T47D (cell line): ENCODE data around the gene DAB2IP.

Source experiments
- DNase-seq, 2 experiments: peaks; one replicate each; pipeline versions ENCODE4 v3.0.0 to v3.0.0-alpha.2; 2011 to 2012; ENCODE audit warnings: low read depth in 1 of 2, low spot score in 1 of 2
- JUND ChIP-seq: IDR thresholded peaks from 2 replicates; pipeline ENCODE4 v1.6.1; 2012; ENCODE audit warnings: low read depth
- in situ Hi-C: cut with HindIII; loops from 2 replicates; pipeline ENCODE4 v1.10.0; 2016; ENCODE audit warnings: low sequenced_read_pairs, low pct_unique_long_range_greater_than_20kb

DAB2IP gene

DNA sequence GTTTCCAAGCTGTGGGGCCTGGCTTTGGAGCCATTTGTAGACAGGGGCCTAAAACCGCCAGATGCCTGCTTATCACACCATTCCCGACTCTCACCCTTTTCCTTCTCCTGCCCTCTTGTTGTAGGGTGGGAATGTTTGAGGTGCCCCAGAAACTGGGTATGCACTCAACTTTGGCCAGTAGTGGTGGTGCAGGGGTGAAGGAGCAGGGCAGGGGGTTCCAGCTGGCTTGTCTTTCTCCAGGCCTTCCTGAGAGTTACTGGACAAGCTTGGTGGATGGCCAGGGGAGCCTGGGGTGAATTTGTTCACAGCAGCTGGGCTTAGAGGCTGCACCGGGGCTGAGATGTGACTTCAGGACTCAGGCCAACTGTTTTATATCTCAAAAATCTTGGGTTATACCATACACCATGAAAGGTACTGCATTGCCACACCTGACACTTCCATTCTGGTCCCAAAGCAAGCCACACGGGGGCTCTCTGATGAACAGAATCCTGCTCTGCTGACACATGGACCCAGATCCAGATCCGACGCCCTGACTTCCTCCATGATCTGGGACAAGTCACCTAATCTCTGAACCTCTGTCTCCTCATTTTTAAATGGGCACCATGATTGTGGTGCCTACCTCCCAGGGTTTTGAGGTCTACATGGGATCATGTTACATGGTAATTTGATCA lies 62.1 kb downstream of the DAB2IP start:
- TF ChIP-seq JUND = no peak
- in situ Hi-C loops = no loop called here
- DNase-seq = no peak

DNA sequence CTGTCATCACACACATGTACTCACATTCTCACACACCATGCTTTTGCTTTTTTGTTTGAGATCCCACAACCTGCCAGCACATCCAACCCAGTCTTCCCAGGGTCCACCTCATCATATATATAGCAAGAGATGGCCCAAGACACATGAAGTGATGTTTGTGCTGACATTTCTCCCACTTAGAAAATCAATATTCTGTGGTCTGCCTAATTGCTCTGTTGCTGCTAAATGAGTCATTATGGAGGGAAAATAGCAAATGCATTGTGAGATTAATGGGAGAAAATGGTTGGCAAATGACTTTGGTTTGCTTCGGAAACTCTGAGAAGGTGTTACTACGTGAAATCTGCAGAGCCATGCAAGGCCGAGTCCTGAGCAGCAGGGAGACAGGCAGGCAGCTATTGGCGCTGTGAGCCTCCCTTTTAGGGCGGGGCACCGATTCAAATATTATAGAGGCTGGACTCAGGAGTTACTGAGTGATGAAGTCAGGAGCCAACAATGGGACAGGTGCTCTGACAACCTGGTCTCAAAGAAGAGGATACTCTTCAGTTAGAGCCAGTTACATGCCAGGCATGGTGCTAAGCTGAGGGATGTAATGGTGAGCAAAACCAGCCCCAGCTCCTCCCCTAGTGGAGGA lies 62.8 kb downstream of the DAB2IP start:
- TF ChIP-seq JUND = no peak
- DNase-seq = no peak
- in situ Hi-C loops = no loop called here

DNA sequence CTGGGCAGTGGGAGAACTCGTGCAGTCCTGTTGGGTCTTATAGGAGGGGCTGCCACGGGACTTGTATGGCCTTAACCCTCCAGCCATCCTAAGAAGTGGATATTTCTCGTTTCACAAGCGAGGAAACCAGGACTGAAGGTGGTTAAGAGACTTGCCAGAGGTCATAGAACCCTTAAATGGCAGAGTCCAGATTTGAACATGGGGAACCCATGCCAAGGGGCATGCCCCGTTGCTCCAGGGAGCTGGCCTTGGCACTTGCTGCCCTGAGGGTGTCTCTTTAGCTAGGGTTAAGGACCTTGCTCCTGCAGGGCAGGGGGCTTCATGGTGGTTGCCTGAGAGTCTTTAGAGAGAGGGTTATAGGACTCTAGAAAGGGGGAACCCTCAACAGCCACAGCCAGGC lies 63.4 kb downstream of the DAB2IP start:
- TF ChIP-seq JUND = no peak
- DNase-seq = no peak
- in situ Hi-C loops = no loop called here

DNA sequence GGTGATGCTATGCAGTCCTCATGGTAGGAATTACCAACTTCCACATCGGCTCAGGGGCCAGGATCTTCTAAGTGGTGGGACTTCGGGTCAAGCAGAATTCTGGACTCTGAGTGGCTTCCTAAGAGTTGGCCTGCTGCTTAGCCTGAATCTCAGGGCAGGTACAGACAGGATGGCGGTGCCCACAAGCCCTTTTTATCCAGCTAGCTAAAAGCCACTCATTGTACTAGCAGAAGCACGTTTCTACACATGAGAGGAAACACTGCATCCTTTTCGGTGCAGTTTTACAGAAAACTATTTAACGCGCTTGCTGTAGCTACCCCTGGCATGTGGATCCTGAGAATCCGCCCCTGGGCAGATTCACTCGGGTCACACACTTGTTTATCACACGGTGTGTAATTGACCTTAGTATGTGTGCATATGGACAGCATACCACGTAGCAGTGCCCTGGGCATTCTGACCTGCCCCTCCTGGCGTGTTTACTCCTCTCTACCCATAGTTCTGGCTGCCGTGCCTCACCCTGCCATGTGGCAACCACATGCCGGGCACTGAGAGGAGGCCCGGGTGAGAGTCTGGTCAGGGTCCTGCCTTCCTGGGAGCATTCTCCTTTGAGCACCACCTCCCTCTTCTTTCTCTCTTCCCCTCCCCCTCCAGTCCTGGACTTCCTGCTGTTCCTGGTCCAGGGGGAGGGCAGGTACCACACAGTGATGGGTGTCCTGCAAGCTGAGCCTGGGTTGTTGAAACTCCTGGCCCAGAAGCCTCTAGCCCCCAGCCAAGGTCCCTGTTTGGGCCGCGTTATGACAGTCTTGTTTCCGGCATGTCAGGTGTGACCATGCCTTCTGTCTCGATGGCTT lies 65.9 kb downstream of the DAB2IP start:
- no peak for TF ChIP-seq JUND
- in situ Hi-C loops = no loop called here
- DNase-seq = peak in 1 of 2 experiments; percentile 66

DNA sequence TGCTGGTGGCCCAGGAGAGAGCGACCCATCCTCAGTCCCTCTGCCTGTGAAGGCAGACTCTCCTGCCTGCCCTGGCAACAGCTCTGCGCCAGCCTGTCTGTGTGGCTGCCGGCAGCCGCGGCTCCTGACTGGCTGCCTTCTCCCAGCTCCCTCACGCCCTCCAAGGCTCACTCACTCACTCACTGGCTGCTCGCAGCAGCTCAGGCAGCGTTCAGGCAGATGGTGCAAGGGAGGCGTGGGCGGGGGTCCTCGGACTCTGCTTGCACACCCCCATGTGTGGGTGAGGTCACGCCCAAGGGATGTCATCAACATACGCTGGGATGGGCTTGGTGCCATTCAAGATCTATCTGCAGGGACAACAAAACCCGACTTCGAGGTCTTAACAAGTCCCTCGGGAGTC lies 66.7 kb downstream of the DAB2IP start:
- no peak for TF ChIP-seq JUND
- DNase-seq = no peak
- in situ Hi-C loops = no loop called here

DNA sequence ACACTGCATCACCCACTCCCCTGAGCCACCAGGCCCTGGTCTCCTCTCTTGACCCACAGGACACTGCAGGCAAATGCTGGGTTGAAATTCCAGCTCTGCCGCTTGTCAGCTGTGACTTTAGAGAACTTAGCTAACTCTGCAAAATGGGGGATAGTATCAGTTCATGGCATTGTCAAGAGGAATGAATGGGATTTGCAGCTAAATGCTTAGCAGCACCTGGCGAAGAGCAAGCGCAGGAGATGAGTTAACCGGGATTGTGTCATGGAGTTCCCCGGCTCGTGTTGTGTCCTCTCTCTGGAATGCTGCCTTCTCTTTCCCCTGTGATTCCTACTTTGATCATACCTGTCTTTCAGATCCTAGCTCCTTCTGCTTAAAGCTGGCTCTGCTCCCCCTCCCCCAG lies 67.1 kb downstream of the DAB2IP start:
- in situ Hi-C loops = no loop called here
- no peak for DNase-seq
- no peak for TF ChIP-seq JUND

DNA sequence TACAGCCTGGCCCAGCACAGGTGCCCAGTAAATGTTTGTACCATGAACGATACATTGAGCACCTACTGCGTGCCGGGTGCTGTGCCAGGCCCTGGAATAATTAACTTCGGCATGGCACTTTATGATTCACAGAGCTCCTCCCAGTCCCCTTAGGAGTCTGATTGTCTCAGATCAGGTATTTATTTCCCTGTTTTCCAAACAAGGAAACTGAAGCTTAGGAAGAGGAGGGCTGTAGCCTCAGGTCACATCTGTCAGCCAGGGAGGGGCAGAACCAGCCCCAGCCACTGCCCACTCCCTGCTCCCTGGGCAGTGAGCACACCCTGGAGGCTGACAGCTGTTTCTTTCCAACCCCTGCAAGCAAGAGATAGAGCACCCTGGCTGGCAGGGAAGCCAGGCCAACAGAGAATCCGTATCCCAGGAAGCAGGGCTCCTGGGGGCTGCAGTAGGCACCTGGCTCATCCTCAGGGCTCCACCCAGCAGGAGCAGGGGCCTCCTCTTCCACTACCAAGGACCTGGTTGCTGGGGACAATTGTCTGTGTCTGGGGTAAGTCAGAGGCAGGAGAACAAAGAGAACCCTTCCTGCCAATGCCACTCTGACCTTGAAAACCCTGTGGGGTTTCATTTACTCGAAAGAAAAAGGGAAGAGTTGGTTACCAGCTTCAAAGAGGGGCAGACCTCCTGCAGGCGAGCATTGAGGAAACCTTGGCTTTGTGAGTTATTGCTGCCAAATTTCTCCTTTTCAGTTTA lies 69.0 kb downstream of the DAB2IP start:
- DNase-seq = no peak
- in situ Hi-C loops = no loop called here
- no peak for TF ChIP-seq JUND

DNA sequence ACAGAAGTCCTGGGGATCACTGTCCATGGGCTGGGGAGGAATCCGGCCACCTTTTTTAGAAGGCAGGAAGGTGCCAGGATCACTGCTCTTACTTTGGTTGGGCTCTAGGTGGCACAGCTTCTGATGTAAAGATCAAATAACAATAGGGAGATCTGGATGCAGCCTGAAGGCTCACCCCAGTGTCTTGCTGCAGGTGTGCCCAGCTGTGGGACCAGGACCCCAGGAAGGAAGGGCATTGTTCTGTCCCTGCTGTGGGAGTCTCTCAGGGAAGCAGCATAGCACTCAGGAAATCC lies 69.6 kb downstream of the DAB2IP start:
- in situ Hi-C loops = no loop called here
- no peak for TF ChIP-seq JUND
- peak; percentile 57 to 71 for DNase-seq

DNA sequence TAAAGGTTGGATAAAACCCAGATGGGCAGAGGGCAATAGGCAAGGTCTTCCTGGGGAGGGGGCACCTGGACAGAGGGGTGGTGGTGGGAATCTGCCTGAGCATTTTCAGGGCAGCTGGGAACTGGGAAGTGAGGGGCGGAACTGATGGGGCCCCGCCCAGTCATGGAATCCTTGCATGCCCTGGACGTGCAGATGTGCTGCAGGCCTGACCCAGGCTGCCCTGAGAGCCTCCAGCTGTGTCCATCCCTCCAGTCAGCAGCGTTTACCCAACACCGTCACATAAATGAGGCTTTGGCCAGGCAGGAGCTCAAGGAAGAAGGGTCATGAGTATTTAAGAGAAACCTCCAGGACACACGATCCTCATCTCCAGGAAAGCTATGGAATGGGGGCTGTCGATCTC lies 70.3 kb downstream of the DAB2IP start:
- in situ Hi-C loops = no loop called here
- no peak for DNase-seq
- no peak for TF ChIP-seq JUND

DNA sequence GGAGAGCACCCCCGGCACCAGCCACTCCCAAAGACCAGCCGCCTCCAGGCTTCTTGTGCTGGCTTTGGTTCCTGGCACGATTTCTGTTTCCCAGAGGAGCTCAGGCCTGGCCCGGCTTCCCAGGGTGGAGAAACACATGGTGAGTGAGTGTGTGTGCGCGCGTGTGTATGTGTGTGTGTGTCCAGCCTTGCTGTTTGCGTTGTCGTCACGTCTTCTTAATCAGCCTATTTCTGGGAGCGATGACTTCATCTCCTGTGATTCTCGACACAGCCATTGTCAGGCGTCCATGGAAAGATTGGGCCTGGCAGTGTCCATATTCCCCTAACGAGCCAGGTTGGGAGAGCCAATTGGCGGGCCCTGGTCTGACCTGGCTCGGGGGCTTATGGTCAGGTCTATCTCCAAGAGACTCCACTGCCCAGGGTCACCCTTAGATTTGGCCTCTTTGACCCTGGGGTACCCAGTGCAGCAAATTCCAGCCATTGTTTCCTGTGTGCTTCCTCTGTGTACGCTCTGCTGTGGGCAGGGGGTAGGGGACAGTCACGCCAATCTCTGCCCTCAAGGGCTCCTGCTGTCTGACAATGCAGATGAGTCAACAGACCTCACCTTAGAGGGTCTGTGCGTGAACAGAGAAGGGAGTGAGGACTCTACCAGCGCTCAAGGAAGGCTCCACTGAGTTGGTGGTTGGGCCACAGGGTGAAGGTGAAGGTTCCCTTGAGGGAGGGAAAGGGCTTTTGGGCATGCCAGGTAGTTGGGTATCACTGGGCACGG lies 73.8 kb downstream of the DAB2IP start:
- in situ Hi-C loops = no loop called here
- DNase-seq = no peak
- TF ChIP-seq JUND = no peak

DNA sequence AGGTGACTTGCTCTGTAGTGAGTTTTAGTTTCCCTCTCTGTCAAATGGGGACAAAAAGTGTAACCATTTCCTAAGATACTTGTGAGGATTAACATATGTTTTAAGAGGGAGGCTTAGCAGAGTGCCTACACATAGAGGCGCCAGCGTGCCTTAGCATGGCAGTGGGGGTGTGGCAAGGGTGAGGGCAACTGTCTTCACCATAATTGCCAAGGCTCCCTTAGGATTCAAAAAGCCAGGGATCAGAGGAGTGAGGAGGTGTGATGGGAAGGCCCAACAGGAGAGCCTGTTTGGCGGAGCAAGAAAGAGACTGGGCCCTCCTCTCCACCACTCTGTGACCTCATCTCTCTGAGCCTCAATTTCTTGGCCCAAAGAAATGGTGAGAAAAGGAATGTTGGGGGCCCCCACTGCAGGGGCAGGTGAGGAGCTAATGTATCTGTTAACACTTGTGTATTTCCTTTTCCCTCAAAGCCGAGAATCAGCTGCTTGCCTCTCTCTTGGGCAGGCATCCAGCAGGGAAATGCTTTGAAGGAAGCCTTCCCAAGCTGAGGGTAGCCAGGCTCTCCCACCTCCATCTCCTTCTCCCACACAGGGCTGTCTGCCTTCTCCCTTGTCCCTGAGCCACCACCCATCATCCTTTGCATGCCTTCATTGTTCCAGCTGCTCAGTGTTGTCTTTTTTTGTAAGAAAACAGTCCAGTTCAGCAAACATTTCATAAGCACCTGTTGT lies 76.0 kb downstream of the DAB2IP start:
- DNase-seq = no peak
- TF ChIP-seq JUND = no peak
- in situ Hi-C loops = no loop called here

DNA sequence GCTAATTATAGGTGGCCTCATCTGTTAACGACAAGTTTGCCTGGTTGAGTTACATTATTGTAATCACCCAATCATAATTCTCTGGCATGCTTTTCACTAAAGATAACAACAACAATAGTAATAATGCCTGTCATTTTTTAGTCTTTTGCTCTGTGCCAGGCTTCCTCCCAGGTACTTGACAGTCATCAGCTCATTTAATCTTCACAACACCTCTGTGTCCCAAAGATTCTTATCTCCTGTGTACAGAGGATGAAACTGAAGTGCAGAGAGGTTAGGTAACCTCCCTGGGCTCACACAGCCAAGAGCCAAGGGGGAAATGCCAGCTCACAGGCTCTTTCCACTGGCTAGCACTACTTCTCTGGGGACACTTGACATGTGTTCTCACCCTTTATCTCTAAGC lies 77.5 kb downstream of the DAB2IP start:
- TF ChIP-seq JUND = no peak
- in situ Hi-C loops = no loop called here

More for the DNA sequence above, 77.5 kb downstream of the DAB2IP start:
- no peak for DNase-seq
